Colonic mucosa (tissue), 4 donors: Measurements from ENCODE around the gene TPBGL. TPM values are rescaled to one million over a fixed set of nuclear protein-coding genes. Genes with fewer than 3 reads are reported as not detected.

ENCODE experiments used
- DNase-seq: peaks from one replicate; pipeline ENCODE4 v3.0.0-alpha.2; 2020
- H3K27ac ChIP-seq: fragments of 200-600 bp; one replicate; pipeline ENCODE4 v1.8.0; 2021
- H3K27me3 ChIP-seq: fragments of 200-600 bp; one replicate; pipeline ENCODE4 v1.8.0; 2021
- H3K36me3 ChIP-seq: fragments of 200-600 bp; one replicate; pipeline ENCODE4 v1.8.0; 2021
- H3K4me1 ChIP-seq: fragments of 200-600 bp; one replicate; pipeline ENCODE4 v1.8.0; 2021; ENCODE audit warnings: mild to moderate bottlenecking
- H3K4me3 ChIP-seq: fragments of 200-600 bp; one replicate; pipeline ENCODE4 v1.8.0; 2021
- H3K9ac ChIP-seq, 2 donors: one replicate each; pipeline ENCODE4 v1.7.0; 2013; ENCODE audit warnings: control low read depth in 2 of 2, low read depth in 2 of 2, low read length in 2 of 2
- H3K9me3 ChIP-seq: fragments of 200-600 bp; one replicate; pipeline ENCODE4 v1.8.0; 2021
- CTCF ChIP-seq: fragments of 200-600 bp; IDR thresholded peaks from one replicate; pipeline ENCODE4 v1.8.0; 2022; ENCODE audit warnings: antibody characterized with exemption, mild to moderate bottlenecking
- intact Hi-C: fragments of 100-400 bp; cut with DNase I; formaldehyde crosslinking; loops from one replicate; pipeline ENCODE4 v1.14.1; 2022
- total RNA-seq, 2 donors: library from RNA; stranded (reverse); fragmentation: NEBNext Ultra II Directional in 1 of 2; extraction: Animal tissue kit (Norgen Biotek cat#: 25700) in 1 of 2; gene quantifications; one replicate each; pipeline ENCODE4 v1.2.1, GENCODE V29; 2021
- donor health status: healthy.
- donor health status: DM: no; HTN: no; CAD: no.
- donor health status: DM: no; HTN: no; CAD: no.

The TPBGL gene
- total RNA-seq, 2 donors from 2014 or later = 0.11 to 0.15 TPM

- H3K4me3 ChIP-seq = no peak overlapping the region
- peaks cover 5% of the 10 kb centered on the region for H3K36me3 ChIP-seq
- intact Hi-C loops = no loop called here
- no peak for TF ChIP-seq CTCF
- DNase-seq = no peak
- H3K4me1 ChIP-seq = no peaks in the 10 kb centered on the region
- H3K9ac ChIP-seq = no peak overlapping the region
- H3K9me3 ChIP-seq = no peaks in the 10 kb centered on the region
- H3K27me3 ChIP-seq = no peaks in the 10 kb centered on the region
- H3K27ac ChIP-seq = no peak overlapping the region
Observed at GRCh38 chr11:75264971-75265370, 24.4 kb downstream of the TPBGL start.

- intact Hi-C loops = no loop called here
- H3K36me3 ChIP-seq = peaks cover 5% of the 10 kb centered on the region
- no peak for TF ChIP-seq CTCF
- no peak for DNase-seq
- no peaks in the 10 kb centered on the region for H3K27me3 ChIP-seq
- H3K9me3 ChIP-seq = no peaks in the 10 kb centered on the region
- H3K27ac ChIP-seq = no peak overlapping the region
- no peak overlapping the region for H3K4me3 ChIP-seq
- no peaks in the 10 kb centered on the region for H3K4me1 ChIP-seq
- H3K9ac ChIP-seq = no peak overlapping the region
Observed at GRCh38 chr11:75265851-75266531, 25.4 kb downstream of the TPBGL start.

- Histone ChIP-seq H3K27ac (no peak overlapping the region), H3K9ac (no peak overlapping the region), H3K4me3 (no peak overlapping the region), H3K27me3 (no peaks in the 10 kb centered on the region), H3K36me3 (peaks cover 5% of the 10 kb centered on the region), H3K9me3 (no peaks in the 10 kb centered on the region), H3K4me1 (no peaks in the 10 kb centered on the region)
- no peak for TF ChIP-seq CTCF
- no peak for DNase-seq
- intact Hi-C loops = no loop called here
Observed at GRCh38 chr11:75267171-75267970, 26.8 kb downstream of the TPBGL start.

GRCh38 chr11:75268626-75269366 lies 28.2 kb downstream of the TPBGL start:
- Histone ChIP-seq H3K9me3 (no peaks in the 10 kb centered on the region), H3K9ac (no peak overlapping the region), H3K36me3 (peaks cover 7% of the 10 kb centered on the region), H3K27ac (no peak overlapping the region), H3K4me1 (no peaks in the 10 kb centered on the region), H3K4me3 (no peak overlapping the region), H3K27me3 (no peaks in the 10 kb centered on the region)
- DNase-seq = no peak
- TF ChIP-seq CTCF = no peak
- intact Hi-C loops = no loop called here

- TF ChIP-seq CTCF = no peak
- Histone ChIP-seq H3K27ac (no peak overlapping the region), H3K36me3 (peaks cover 11% of the 10 kb centered on the region), H3K4me1 (no peaks in the 10 kb centered on the region), H3K27me3 (no peaks in the 10 kb centered on the region), H3K9me3 (no peaks in the 10 kb centered on the region), H3K4me3 (no peak overlapping the region), H3K9ac (no peak overlapping the region)
- no peak for DNase-seq
- intact Hi-C loops = no loop called here
Observed at GRCh38 chr11:75269367-75269660, 28.7 kb downstream of the TPBGL start.
